GM23338 (cell line): Measurements from ENCODE around the gene RNLS. TPM values are rescaled to one million over a fixed set of nuclear protein-coding genes. Genes with fewer than 3 reads are reported as not detected.

Source experiments
- ATAC-seq: fragments of 200-7000 bp; cut with Tn5 transposase; 3 replicates; pipeline ENCODE4 v1.9.1; 2020
- DNase-seq: peaks from one replicate; pipeline ENCODE4 v3.0.0-alpha.2; 2015; ENCODE audit warnings: low spot score
- H2AFZ ChIP-seq: fragments of 200-600 bp; sonication (generic); 2 replicates; pipeline ENCODE4 v1.8.0; 2016; ENCODE audit warnings: antibody characterized with exemption, mild to moderate bottlenecking, moderate library complexity
- H3F3A ChIP-seq: fragments of 200-600 bp; sonication (generic); replicated peaks from 2 replicates; pipeline ENCODE4 v1.8.0; 2017; ENCODE audit warnings: antibody characterized with exemption, mixed run types, low read depth
- H3K27ac ChIP-seq: fragments of 200-600 bp; sonication (generic); 2 replicates; pipeline ENCODE4 v1.6.1; 2016; ENCODE audit warnings: low read depth
- H3K27me3 ChIP-seq: fragments of 200-600 bp; sonication (generic); 2 replicates; pipeline ENCODE4 v1.8.0; 2016; ENCODE audit warnings: mild to moderate bottlenecking, mixed run types, moderate library complexity; ENCODE audit not compliant: insufficient read depth
- H3K36me3 ChIP-seq: fragments of 200-600 bp; sonication (generic); 2 replicates; pipeline ENCODE4 v1.8.0; 2016; ENCODE audit warnings: mild to moderate bottlenecking; ENCODE audit not compliant: insufficient read depth
- H3K4me1 ChIP-seq: fragments of 200-600 bp; sonication (generic); 2 replicates; pipeline ENCODE4 v1.8.0; 2016; ENCODE audit warnings: mild to moderate bottlenecking, moderate library complexity; ENCODE audit not compliant: insufficient read depth
- H3K4me2 ChIP-seq: fragments of 200-600 bp; sonication (generic); 2 replicates; pipeline ENCODE4 v1.7.1; 2017; ENCODE audit warnings: mixed run types
- H3K4me3 ChIP-seq: fragments of 200-600 bp; sonication (generic); 2 replicates; pipeline ENCODE4 v1.6.1; 2016; ENCODE audit warnings: mixed run types
- H3K79me2 ChIP-seq: fragments of 200-600 bp; sonication (generic); replicated peaks from 2 replicates; pipeline ENCODE4 v1.8.0; 2017; ENCODE audit warnings: mild to moderate bottlenecking; ENCODE audit not compliant: insufficient read depth
- H3K9me2 ChIP-seq: fragments of 200-600 bp; sonication (generic); 2 replicates; pipeline ENCODE4 v1.8.0; 2017; ENCODE audit not compliant: insufficient read depth
- H4K20me1 ChIP-seq: fragments of 200-600 bp; sonication (generic); replicated peaks from 2 replicates; pipeline ENCODE4 v1.8.0; 2017; ENCODE audit warnings: mild to moderate bottlenecking; ENCODE audit not compliant: insufficient read depth
- H3K27ac Mint-ChIP-seq: 2 replicates; pipeline ENCODE4 v1.8.0; 2020; ENCODE audit warnings: inconsistent platforms, mild to moderate bottlenecking, moderate library complexity, mixed read lengths
- H3K27me3 Mint-ChIP-seq: 3 replicates; pipeline ENCODE4 v1.8.0; 2022; ENCODE audit warnings: low read depth, mild to moderate bottlenecking, moderate library complexity, mixed read lengths, inconsistent platforms; ENCODE audit not compliant: insufficient read depth, poor library complexity
- H3K36me3 Mint-ChIP-seq: 3 replicates; pipeline ENCODE4 v1.8.0; 2021; ENCODE audit warnings: low read depth, mild to moderate bottlenecking, inconsistent platforms, moderate library complexity, mixed read lengths
- H3K4me1 Mint-ChIP-seq: 3 replicates; pipeline ENCODE4 v1.8.0; 2020; ENCODE audit warnings: mild to moderate bottlenecking, inconsistent platforms, mixed read lengths
- H3K4me3 Mint-ChIP-seq: 3 replicates; pipeline ENCODE4 v1.8.0; 2021; ENCODE audit warnings: moderate library complexity, mild to moderate bottlenecking, inconsistent platforms, mixed read lengths
- H3K9me3 Mint-ChIP-seq: 3 replicates; pipeline ENCODE4 v1.8.0; 2020; ENCODE audit warnings: moderate library complexity, mild to moderate bottlenecking, inconsistent platforms, mixed read lengths
- CTCF ChIP-seq, 2 experiments: fragments of 200-600 bp in 1 of 2; sonication (generic) in 1 of 2; conservative IDR thresholded peaks; 2 replicates each; pipeline versions ENCODE4 v1.5.1 to v1.6.1; 2016 to 2017; ENCODE audit warnings: antibody characterized with exemption in 2 of 2, low read depth in 2 of 2, mild to moderate bottlenecking in 2 of 2, moderate library complexity in 1 of 2
- ETS1 ChIP-seq: IDR thresholded peaks from 2 replicates; pipeline ENCODE4 v1.6.1; 2016; ENCODE audit warnings: antibody characterized with exemption
- polyA plus RNA-seq: library from polyadenylated mRNA; unstranded; fragments of >200 nt; fragmentation: Nextera tagmentation; extraction: Ambion mirVana; gene quantifications from 2 replicates; pipeline ENCODE4 v1.2.1, GENCODE V29; 2016
- total RNA-seq: library from RNA; depleted of rRNA; stranded (reverse); fragments of >200 nt; shearing (Covaris generic); gene quantifications from 2 replicates; pipeline ENCODE4 v1.2.3, GENCODE V29; 2014
- TF ChIP-seq, protein P1 (sequence below): fragments of 250-450 bp; sonication (Bioruptor Pico); IDR thresholded peaks from 2 replicates; pipeline ENCODE4 v1.5.0; 2020; ENCODE audit warnings: mild to moderate bottlenecking, moderate library complexity

The RNLS gene
- total and polyA plus RNA-seq, 2 experiments from 2014 or later: 8.8 to 15.2 TPM

DNA sequence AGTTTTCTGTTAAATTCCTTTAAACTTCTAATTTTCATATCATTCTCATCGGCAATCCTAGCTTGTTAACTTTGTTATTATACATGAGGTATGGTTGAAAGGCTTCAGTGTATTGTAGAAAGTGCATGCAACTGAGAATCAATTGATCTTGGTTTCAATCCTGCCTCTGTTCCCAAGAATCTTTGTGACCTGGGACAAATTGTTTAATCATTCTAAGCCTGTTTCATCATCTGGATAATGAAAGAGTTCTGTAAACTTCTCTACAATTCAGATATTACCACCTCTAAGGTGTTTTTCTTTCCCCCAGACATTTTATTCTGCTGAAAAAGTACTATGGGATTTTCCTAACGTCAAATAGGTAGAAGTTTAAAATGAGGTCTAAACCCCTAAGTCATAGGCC, 179.0 kb downstream of the RNLS start (continued):
- TF ChIP-seq, protein P1, sequence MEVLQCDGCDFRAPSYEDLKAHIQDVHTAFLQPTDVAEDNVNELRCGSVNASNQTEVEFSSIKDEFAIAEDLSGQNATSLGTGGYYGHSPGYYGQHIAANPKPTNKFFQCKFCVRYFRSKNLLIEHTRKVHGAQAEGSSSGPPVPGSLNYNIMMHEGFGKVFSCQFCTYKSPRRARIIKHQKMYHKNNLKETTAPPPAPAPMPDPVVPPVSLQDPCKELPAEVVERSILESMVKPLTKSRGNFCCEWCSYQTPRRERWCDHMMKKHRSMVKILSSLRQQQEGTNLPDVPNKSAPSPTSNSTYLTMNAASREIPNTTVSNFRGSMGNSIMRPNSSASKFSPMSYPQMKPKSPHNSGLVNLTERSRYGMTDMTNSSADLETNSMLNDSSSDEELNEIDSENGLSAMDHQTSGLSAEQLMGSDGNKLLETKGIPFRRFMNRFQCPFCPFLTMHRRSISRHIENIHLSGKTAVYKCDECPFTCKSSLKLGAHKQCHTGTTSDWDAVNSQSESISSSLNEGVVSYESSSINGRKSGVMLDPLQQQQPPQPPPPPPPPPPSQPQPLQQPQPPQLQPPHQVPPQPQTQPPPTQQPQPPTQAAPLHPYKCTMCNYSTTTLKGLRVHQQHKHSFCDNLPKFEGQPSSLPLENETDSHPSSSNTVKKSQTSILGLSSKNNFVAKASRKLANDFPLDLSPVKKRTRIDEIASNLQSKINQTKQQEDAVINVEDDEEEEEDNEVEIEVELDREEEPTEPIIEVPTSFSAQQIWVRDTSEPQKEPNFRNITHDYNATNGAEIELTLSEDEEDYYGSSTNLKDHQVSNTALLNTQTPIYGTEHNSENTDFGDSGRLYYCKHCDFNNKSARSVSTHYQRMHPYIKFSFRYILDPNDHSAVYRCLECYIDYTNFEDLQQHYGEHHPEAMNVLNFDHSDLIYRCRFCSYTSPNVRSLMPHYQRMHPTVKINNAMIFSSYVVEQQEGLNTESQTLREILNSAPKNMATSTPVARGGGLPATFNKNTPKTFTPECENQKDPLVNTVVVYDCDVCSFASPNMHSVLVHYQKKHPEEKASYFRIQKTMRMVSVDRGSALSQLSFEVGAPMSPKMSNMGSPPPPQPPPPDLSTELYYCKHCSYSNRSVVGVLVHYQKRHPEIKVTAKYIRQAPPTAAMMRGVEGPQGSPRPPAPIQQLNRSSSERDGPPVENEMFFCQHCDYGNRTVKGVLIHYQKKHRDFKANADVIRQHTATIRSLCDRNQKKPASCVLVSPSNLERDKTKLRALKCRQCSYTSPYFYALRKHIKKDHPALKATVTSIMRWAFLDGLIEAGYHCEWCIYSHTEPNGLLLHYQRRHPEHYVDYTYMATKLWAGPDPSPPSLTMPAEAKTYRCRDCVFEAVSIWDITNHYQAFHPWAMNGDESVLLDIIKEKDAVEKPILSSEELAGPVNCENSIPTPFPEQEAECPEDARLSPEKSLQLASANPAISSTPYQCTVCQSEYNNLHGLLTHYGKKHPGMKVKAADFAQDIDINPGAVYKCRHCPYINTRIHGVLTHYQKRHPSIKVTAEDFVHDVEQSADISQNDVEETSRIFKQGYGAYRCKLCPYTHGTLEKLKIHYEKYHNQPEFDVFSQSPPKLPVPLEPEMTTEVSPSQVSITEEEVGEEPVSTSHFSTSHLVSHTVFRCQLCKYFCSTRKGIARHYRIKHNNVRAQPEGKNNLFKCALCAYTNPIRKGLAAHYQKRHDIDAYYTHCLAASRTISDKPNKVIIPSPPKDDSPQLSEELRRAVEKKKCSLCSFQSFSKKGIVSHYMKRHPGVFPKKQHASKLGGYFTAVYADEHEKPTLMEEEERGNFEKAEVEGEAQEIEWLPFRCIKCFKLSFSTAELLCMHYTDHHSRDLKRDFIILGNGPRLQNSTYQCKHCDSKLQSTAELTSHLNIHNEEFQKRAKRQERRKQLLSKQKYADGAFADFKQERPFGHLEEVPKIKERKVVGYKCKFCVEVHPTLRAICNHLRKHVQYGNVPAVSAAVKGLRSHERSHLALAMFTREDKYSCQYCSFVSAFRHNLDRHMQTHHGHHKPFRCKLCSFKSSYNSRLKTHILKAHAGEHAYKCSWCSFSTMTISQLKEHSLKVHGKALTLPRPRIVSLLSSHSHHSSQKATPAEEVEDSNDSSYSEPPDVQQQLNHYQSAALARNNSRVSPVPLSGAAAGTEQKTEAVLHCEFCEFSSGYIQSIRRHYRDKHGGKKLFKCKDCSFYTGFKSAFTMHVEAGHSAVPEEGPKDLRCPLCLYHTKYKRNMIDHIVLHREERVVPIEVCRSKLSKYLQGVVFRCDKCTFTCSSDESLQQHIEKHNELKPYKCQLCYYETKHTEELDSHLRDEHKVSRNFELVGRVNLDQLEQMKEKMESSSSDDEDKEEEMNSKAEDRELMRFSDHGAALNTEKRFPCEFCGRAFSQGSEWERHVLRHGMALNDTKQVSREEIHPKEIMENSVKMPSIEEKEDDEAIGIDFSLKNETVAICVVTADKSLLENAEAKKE (CRISPR knock-in tag): no peak

- H3K27me3 ChIP-seq: no peaks in the 10 kb centered on the region
- H3K4me1 ChIP-seq: no peaks in the 10 kb centered on the region
- no peaks in the 10 kb centered on the region for H3F3A ChIP-seq
- H3K27ac ChIP-seq: no peak overlapping the region
- H4K20me1 ChIP-seq: no peaks in the 10 kb centered on the region
- H3K4me2 ChIP-seq: no peak overlapping the region
- Mint-ChIP-seq H3K4me3 (no peak overlapping the region), H3K36me3 (peaks cover 11% of the 10 kb centered on the region; the same call in 2 of the 3 replicates), H3K27ac (no peak overlapping the region), H3K27me3 (no peaks in the 10 kb centered on the region), H3K4me1 (no peaks in the 10 kb centered on the region; the same call in 2 of the 3 replicates), H3K9me3 (peaks cover 23% of the 10 kb centered on the region)
- H2AFZ ChIP-seq: no peak overlapping the region
- peak; percentile 19 for DNase-seq
- ATAC-seq: no peak
- no peak overlapping the region for H3K4me3 ChIP-seq
- no peaks in the 10 kb centered on the region for H3K36me3 ChIP-seq
- H3K79me2 ChIP-seq: no peaks in the 10 kb centered on the region
- no peaks in the 10 kb centered on the region for H3K9me2 ChIP-seq
- no peak for TF ChIP-seq ETS1
- peak; percentile 36 to 37; a peak in 3 of 4 replicates for TF ChIP-seq CTCF (conservative IDR thresholded peaks at IDR 0.05; ENCODE audit: low read depth in 2 of 2)
These were observed 181.3 kb downstream of the RNLS start for GRCh38 chr10:88401671-88402347.
